GM23338 (cell line): ENCODE measurements around the gene PKNOX2.

Experiments
- CTCF ChIP-seq, 2 experiments: fragments of 200-600 bp in 1 of 2; sonication (generic) in 1 of 2; conservative IDR thresholded peaks; 2 replicates each; pipeline versions ENCODE4 v1.5.1 to v1.6.1; 2016 to 2017; ENCODE audit warnings: antibody characterized with exemption in 2 of 2, low read depth in 2 of 2, mild to moderate bottlenecking in 2 of 2, moderate library complexity in 1 of 2
- REST ChIP-seq: IDR thresholded peaks from one replicate; pipeline ENCODE4 v1.6.1; 2018; ENCODE audit warnings: antibody characterized with exemption; ENCODE audit not compliant: unreplicated experiment

GRCh38 chr11:125214601-125215565 lies 50.3 kb downstream of the PKNOX2 start:
- TF ChIP-seq CTCF (conservative IDR thresholded peaks at IDR 0.05; ENCODE audit: low read depth in 2 of 2) = no peak
- no peak for TF ChIP-seq REST
